DMS53 treated with DMSO at 0.1 percent for 48 hours (cell line): ENCODE measurements around the gene SYT8.
"Not testable (repeated sequence)": the region's sequence is repeated elsewhere in the genome, so short reads cannot be mapped to it uniquely, and the experiment has no call there.

ENCODE experiments used
- DNase-seq: peaks from one replicate; lab custom pipeline; 2025; ENCODE audit not compliant: unreplicated experiment; lab: John Stamatoyannopoulos, UW

SYT8 gene

GRCh38 chr11:1834779-1835670 is at the start of gene SYT8:
SYT8 (plus strand) TSS chr11:1834990; CDS start chr11:1835106, 116 bp downstream.
- DNase-seq = no peak

- no peak for DNase-seq
These were observed 48.9 kb upstream of the SYT8 start for GRCh38 chr11:1785749-1786413.

GRCh38 chr11:1786466-1786865 is 48.3 kb upstream of the SYT8 start:
- no peak for DNase-seq

GRCh38 chr11:1791912-1792311 is 42.9 kb upstream of the SYT8 start:
- no peak for DNase-seq

GRCh38 chr11:1792461-1792860 is 42.3 kb upstream of the SYT8 start:
- DNase-seq = no peak

GRCh38 chr11:1793081-1793480 is 41.7 kb upstream of the SYT8 start:
- no peak for DNase-seq

GRCh38 chr11:1796413-1797011 is 38.3 kb upstream of the SYT8 start:
- no peak for DNase-seq

GRCh38 chr11:1797391-1798125 is 37.2 kb upstream of the SYT8 start:
- no peak for DNase-seq

- no peak for DNase-seq
These were observed 31.5 kb upstream of the SYT8 start for GRCh38 chr11:1803246-1803645.

- not testable (repeated sequence) for DNase-seq
These were observed 30.8 kb upstream of the SYT8 start for GRCh38 chr11:1803835-1804519.

GRCh38 chr11:1805525-1805924 is 29.3 kb upstream of the SYT8 start:
- no peak for DNase-seq

GRCh38 chr11:1807264-1807995 is 27.4 kb upstream of the SYT8 start:
- no peak for DNase-seq

GRCh38 chr11:1810761-1811160 is 24.0 kb upstream of the SYT8 start:
- no peak for DNase-seq

GRCh38 chr11:1812274-1812673 is 22.5 kb upstream of the SYT8 start:
- no peak for DNase-seq

- no peak for DNase-seq
These were observed 22.0 kb upstream of the SYT8 start for GRCh38 chr11:1812801-1813200.

GRCh38 chr11:1813356-1813755 is 21.4 kb upstream of the SYT8 start:
- not testable (repeated sequence) for DNase-seq

- no peak for DNase-seq
These were observed 20.1 kb upstream of the SYT8 start for GRCh38 chr11:1814691-1815090.

GRCh38 chr11:1815311-1815710 is 19.5 kb upstream of the SYT8 start:
- no peak for DNase-seq

- no peak for DNase-seq
These were observed 19.0 kb upstream of the SYT8 start for GRCh38 chr11:1815751-1816150.

- DNase-seq = no peak
These were observed 17.8 kb upstream of the SYT8 start for GRCh38 chr11:1817000-1817399.
